Heart right ventricle (tissue), 16 donors: ENCODE measurements around the gene SUPT6H. TPM values are rescaled to one million over a fixed set of nuclear protein-coding genes. Genes with fewer than 3 reads are reported as not detected.
A peak's percentile ranks its signal among the peaks of the same experiment; 100 is the strongest.

Source experiments
- ATAC-seq, 8 donors: fragments of 200-7000 bp; cut with Tn5 transposase; one replicate each; pipeline ENCODE4 v1.9.1; 2020; ENCODE audit warnings: mild to moderate bottlenecking in 8 of 8, moderate library complexity in 8 of 8, moderate number of reproducible peaks in 1 of 8
- DNase-seq, 2 donors: peaks; one replicate each; pipeline ENCODE4 v3.0.0-alpha.2; 2020
- H3K27ac ChIP-seq, 10 donors: fragments of 200-600 bp; sonication (generic) in 2 of 10; one replicate each; pipeline versions ENCODE4 v1.5.0 to v1.8.0; 2020 to 2022; ENCODE audit warnings: mild to moderate bottlenecking in 3 of 10
- H3K27me3 ChIP-seq, 7 donors: fragments of 200-600 bp; one replicate each; pipeline ENCODE4 v1.8.0; 2021 to 2022; ENCODE audit warnings: mild to moderate bottlenecking in 2 of 7
- H3K36me3 ChIP-seq, 9 donors: fragments of 200-600 bp; sonication (generic) in 1 of 9; one replicate each; pipeline versions ENCODE4 v1.5.0 to v1.8.0; 2020 to 2022; ENCODE audit warnings: mild to moderate bottlenecking in 2 of 9
- H3K4me1 ChIP-seq, 9 donors: fragments of 200-600 bp; sonication (generic) in 1 of 9; one replicate each; pipeline versions ENCODE4 v1.5.0 to v1.8.0; 2020 to 2022; ENCODE audit warnings: mild to moderate bottlenecking in 4 of 9
- H3K4me3 ChIP-seq, 10 donors: fragments of 200-600 bp; sonication (generic) in 2 of 10; one replicate each; pipeline versions ENCODE4 v1.5.0 to v1.8.0; 2020 to 2022; ENCODE audit warnings: mild to moderate bottlenecking in 7 of 10, moderate library complexity in 2 of 10
- H3K9me3 ChIP-seq, 11 donors: fragments of 200-600 bp in 10 of 11; sonication (generic) in 2 of 11; one replicate each; pipeline versions ENCODE4 v1.5.0 to v1.8.0; 2013 to 2022; ENCODE audit warnings: mild to moderate bottlenecking in 2 of 11, control low read depth in 1 of 11, moderate library complexity in 1 of 11
- CTCF ChIP-seq, 9 donors: fragments of 200-600 bp; sonication (generic) in 2 of 9; IDR thresholded peaks; one replicate each; pipeline versions ENCODE4 v1.5.0 to v1.8.0; 2021 to 2022; ENCODE audit warnings: antibody characterized with exemption in 9 of 9, mild to moderate bottlenecking in 5 of 9, moderate library complexity in 1 of 9
- WGBS, 2 donors: extraction: QIAGEN DNeasy Blood & Tissue Kit; methylation state at CpG; one replicate each; pipeline ENCODE4 v1.1.7; 2013; ENCODE audit warnings: inconsistent platforms in 1 of 2; 5-methylcytosine and 5-hydroxymethylcytosine counted together
- intact Hi-C, 10 donors: fragments of 100-400 bp; cut with DNase I; formaldehyde crosslinking; loops; one replicate each; pipeline versions ENCODE4 v1.11.1 to v1.14.2; 2022
- polyA plus RNA-seq, 2 donors: library from polyadenylated mRNA; stranded (reverse); fragments of 200-250 nt; gene quantifications; one replicate each; pipeline ENCODE4 v1.2.3, GENCODE V29; 2013
- total RNA-seq, 10 donors: library from RNA; stranded (reverse); fragmentation: NEBNext Ultra II Directional in 3 of 10; extraction: Animal tissue kit (Norgen Biotek cat#: 25700) in 3 of 10; gene quantifications; one replicate each; pipeline versions ENCODE4 v1.2.1 to v1.2.4, GENCODE V29; 2021 to 2023
- donor health status: Arrhythmogenic right ventricular cardiomyopathy.
- donor health status: ischemic (EF 13 %, LVEDD 7.1; RV severe dilation, severe dysfunction).
- donor health status: healthy with polysubstance abuse.
- donor health status: DM: no; HTN: yes; CAD: no.
- donor health status: DM: no; HTN: no; CAD: no.
- donor health status: ischemic (EF 25% LVEDD 6.9; RV normal size, moderate dysfunction).
- donor health status: ischemic (EF 25% LVEDD 5.7; RV mildly dilated, moderate dysfunction).
- donor health status: healthy.
- donor health status: DM: yes; HTN: yes; CAD: no.
- donor health status: Ischemic cardiomyopathy.
- donor health status: ischemic (EF 35%, LVEDD 5.7; RV mildly dilated, moderate dysfunction).
- donor health status: nonischemic (EF 11% LVEDD 7.7; RV severe dilation, severe dysfunction).
- donor health status: DM: yes; HTN: yes; CAD: no.
- donor health status: PGD.
- donor health status: ischemic (EF 29% LVEDD 5.4; RV normal size, mild dysfunction).
- donor health status: nonischemic (EF 23%, LVEDD 6.1; RV moderate dilation, normal function).

The SUPT6H gene
- total and polyA plus RNA-seq, 12 donors = 19.3 to 54.1 (median 49.9) TPM

- TF ChIP-seq CTCF (IDR thresholded peaks at IDR 0.05) = no peak
- H3K9me3 ChIP-seq = no peaks in the 10 kb centered on the region
- intact Hi-C loops = loop anchor here in 6 of 10 donors (5.0 to 10.0 kb wide), 5 partner anchors 37 to 390 kb away; partner anchors contain the start of genes PHF12 (in 4 of the 6) and DHRS13 (in 1 of the 6)
- peak overlapping the region in 7 of 10 donors; percentile 5 to 98 (median 69) for H3K27ac ChIP-seq
- H3K27me3 ChIP-seq = no peaks in the 10 kb centered on the region
- peak overlapping the region in 9 of 10 donors; percentile 50 to 89 (median 79) for H3K4me3 ChIP-seq
- ATAC-seq (no peak), DNase-seq (no peak)
- H3K4me1 ChIP-seq = peaks cover 27 to 78% (median 51%) of the 10 kb centered on the region in 9 donors
- H3K36me3 ChIP-seq = peaks cover 0 to 47% (median 34%) of the 10 kb centered on the region in 9 donors
- WGBS, 2 donors = 32 to 37% methylated on average over 20 of the region's 20 CpGs
These were observed 63.2 kb downstream of the SUPT6H start for GRCh38 chr17:28725166-28725659.

GRCh38 chr17:28725660-28726225 is 63.7 kb downstream of the SUPT6H start:
- TF ChIP-seq CTCF (IDR thresholded peaks at IDR 0.05) = no peak
- H3K27ac ChIP-seq = peak overlapping the region in 8 of 10 donors; percentile 5 to 98 (median 69)
- DNase-seq = peak; percentile 39 to 70
- intact Hi-C loops = loop anchor here in 7 of 10 donors (1.0 to 10.0 kb wide), 6 partner anchors 25 to 389 kb away; partner anchors contain the start of genes PHF12 (in 4 of the 7) and DHRS13 (in 1 of the 7)
- peaks cover 0 to 46% (median 34%) of the 10 kb centered on the region in 9 donors for H3K36me3 ChIP-seq
- peak in 4 of 8 donors; percentile 1 to 30 (median 12) for ATAC-seq
- no peaks in the 10 kb centered on the region for H3K9me3 ChIP-seq
- peak overlapping the region; percentile 19 to 89 (median 78) for H3K4me3 ChIP-seq
- WGBS, 2 donors = 1 to 2% methylated on average over 45 of the region's 45 CpGs
- H3K4me1 ChIP-seq = peaks cover 26 to 73% (median 46%) of the 10 kb centered on the region in 9 donors
- no peaks in the 10 kb centered on the region for H3K27me3 ChIP-seq

GRCh38 chr17:28726226-28726626 is 64.2 kb downstream of the SUPT6H start, which contains the start of gene TLCD1:
Gene TLCD1 (minus strand): TSS chr17:28726233. CDS start chr17:28726097, 136 bp downstream.
- Histone ChIP-seq H3K27me3 (no peaks in the 10 kb centered on the region), H3K4me1 (peaks cover 21 to 68% (median 41%) of the 10 kb centered on the region in 9 donors), H3K4me3 (peak within 1 kb of the TSS; percentile 50 to 89 (median 78)), H3K36me3 (peaks cover 0 to 41% (median 34%) of the 10 kb centered on the region in 9 donors), H3K9me3 (no peaks in the 10 kb centered on the region), H3K27ac (peak within 1 kb of the TSS in 9 of 10 donors; percentile 5 to 98 (median 90))
- DNase-seq (peak; percentile 44 to 74), ATAC-seq (peak; percentile 27 to 49 (median 42))
- no peak for TF ChIP-seq CTCF (IDR thresholded peaks at IDR 0.05)
- intact Hi-C loops = loop anchor here in 7 of 10 donors (1.0 to 10.0 kb wide), 6 partner anchors 24 to 389 kb away; partner anchors contain the start of genes PHF12 (in 4 of the 7) and DHRS13 (in 1 of the 7)
- WGBS, 2 donors = 0 to 1% methylated on average over 16 to 49 of the region's 49 CpGs
